ENCODE data around the gene TMEM222.
"Not testable (repeated sequence)": the region's sequence is repeated elsewhere in the genome, so short reads cannot be mapped to it uniquely, and the experiment has no call there.

The TMEM222 gene

GRCh38 chr1:27381969-27382762, 60.2 kb downstream of the TMEM222 start:
- Histone ChIP-seq H3K36me3 (no peaks in the 10 kb centered on the region), H3K4me3 (ENCODE audit: low read depth, low read length) (no peak overlapping the region), H3K9me3 (no peaks in the 10 kb centered on the region), H3K27me3 (no peaks in the 10 kb centered on the region), H3K4me1 (no peaks in the 10 kb centered on the region)
- TF ChIP-seq CTCF (IDR thresholded peaks at IDR 0.05; ENCODE audit: low read depth, low read length): no peak
- no peak for DNase-seq

GRCh38 chr1:27383039-27383605, 61.2 kb downstream of the TMEM222 start, which contains the start of gene CD164L2:
Gene CD164L2, minus strand, starts transcription at chr1:27383333. Its CDS starts 94 bp downstream, at chr1:27383239.
- no peaks in the 10 kb centered on the region for H3K27me3 ChIP-seq
- no peaks in the 10 kb centered on the region for H3K4me1 ChIP-seq
- H3K4me3 ChIP-seq (ENCODE audit: low read depth, low read length): no peak within 1 kb of the TSS
- no peak for DNase-seq
- TF ChIP-seq CTCF (IDR thresholded peaks at IDR 0.05; ENCODE audit: low read depth, low read length): no peak
- no peaks in the 10 kb centered on the region for H3K36me3 ChIP-seq
- no peaks in the 10 kb centered on the region for H3K9me3 ChIP-seq

GRCh38 chr1:27383661-27384060, 61.7 kb downstream of the TMEM222 start:
- H3K36me3 ChIP-seq: no peaks in the 10 kb centered on the region
- no peaks in the 10 kb centered on the region for H3K4me1 ChIP-seq
- H3K4me3 ChIP-seq (ENCODE audit: low read depth, low read length): no peak overlapping the region
- DNase-seq: no peak
- no peak for TF ChIP-seq CTCF (IDR thresholded peaks at IDR 0.05; ENCODE audit: low read depth, low read length)
- H3K27me3 ChIP-seq: no peaks in the 10 kb centered on the region
- H3K9me3 ChIP-seq: no peaks in the 10 kb centered on the region

DNA sequence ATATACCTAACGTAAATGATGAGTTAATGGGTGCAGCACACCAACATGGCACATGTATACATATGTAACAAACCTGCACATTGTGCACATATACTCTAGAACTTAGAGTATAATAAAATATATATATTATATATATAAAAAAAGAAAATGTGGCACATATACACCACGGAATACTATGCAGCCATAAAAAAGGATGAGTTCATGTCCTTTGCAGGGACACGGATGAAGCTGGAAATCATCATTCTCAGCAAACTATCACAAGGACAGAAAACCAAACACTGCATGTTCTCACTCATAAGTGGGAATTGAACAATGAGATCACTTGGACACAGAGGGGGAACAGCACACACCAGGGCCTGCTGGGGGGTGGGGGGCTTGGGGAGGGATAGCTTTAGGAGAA, 62.8 kb downstream of the TMEM222 start:
- DNase-seq; H3K4me3 ChIP-seq (ENCODE audit: low read depth, low read length); H3K27me3 ChIP-seq; H3K4me1 ChIP-seq; H3K36me3 ChIP-seq; H3K9me3 ChIP-seq: not testable (repeated sequence)

Data from BE2C (cell line).